Motor neuron (in vitro differentiated cells): ENCODE results near the gene BARX1. TPM values are rescaled to one million over a fixed set of nuclear protein-coding genes. Genes with fewer than 3 reads are reported as not detected.

Source experiments
- ATAC-seq, 8 experiments: fragments of 200-7000 bp; cut with Tn5 transposase; replicated peaks in 6 of 8; 2 replicates each; pipeline ENCODE4 v1.8.0; 2021; ENCODE audit warnings: mild to moderate bottlenecking in 8 of 8, moderate library complexity in 8 of 8
- H3K27ac ChIP-seq, 2 donors: fragments of 250-450 bp; sonication (Bioruptor Pico); 2 replicates each; pipeline ENCODE4 v1.9.0; 2021; ENCODE audit warnings: antibody characterized with exemption in 2 of 2, mild to moderate bottlenecking in 2 of 2, moderate library complexity in 1 of 2
- H3K4me1 ChIP-seq, 2 donors: fragments of 250-450 bp; sonication (Bioruptor Pico); replicated peaks in 1 of 2; 2 replicates each; pipeline ENCODE4 v1.6.1; 2021; ENCODE audit warnings: antibody characterized with exemption in 2 of 2, mild to moderate bottlenecking in 2 of 2, moderate library complexity in 1 of 2
- H3K4me3 ChIP-seq, 5 donors: fragments of 250-450 bp; sonication (Bioruptor Pico); 2 replicates each; pipeline ENCODE4 v1.9.0; 2021; ENCODE audit warnings: antibody characterized with exemption in 5 of 5, mild to moderate bottlenecking in 5 of 5, moderate library complexity in 4 of 5
- WGBS, 10 experiments: fragments of 450-650 bp; shearing (Covaris generic); methylation state at CpG; one replicate each; pipeline ENCODE4 v1.0.0; 2022; 5-methylcytosine and 5-hydroxymethylcytosine counted together
- in situ Hi-C, 9 experiments: fragments of 400-800 bp; cut with MboI; loops; one replicate each; pipeline ENCODE4 v1.15.0; 2021; ENCODE audit warnings: low sequenced_read_pairs in 9 of 9, low pct_unique_long_range_greater_than_20kb in 2 of 9; ENCODE audit not compliant: unreplicated experiment in 9 of 9
- total RNA-seq, 8 experiments: library from RNA; unstranded; fragments of 300-600 nt; gene quantifications; 2 replicates each; pipeline versions ENCODE4 v1.2.3 to v1.2.4, GENCODE V29; 2022

Gene BARX1
- total RNA-seq, 8 experiments from 2014 or later = 0.21 to 0.57 (median 0.25) TPM; not detected in 4

GRCh38 chr9:93917121-93917853 lies 37.9 kb downstream of the BARX1 start:
- WGBS, 10 experiments = 0 to 80% (median 72%) methylated on average over 1 to 8 of the region's 10 CpGs; no CpG with 5 or more reads in 5 of the 10 experiments
- H3K4me1 ChIP-seq = peaks cover 0 to 7% of the 10 kb centered on the region in 2 donors
- no peak overlapping the region for H3K4me3 ChIP-seq
- in situ Hi-C loops = no loop called here
- H3K27ac ChIP-seq = no peak overlapping the region
- no peak for ATAC-seq

- ATAC-seq = peak in 2 of 8 experiments; percentile 23 to 50
- Histone ChIP-seq H3K27ac (no peak overlapping the region), H3K4me1 (peaks cover 4 to 13% of the 10 kb centered on the region in 2 donors), H3K4me3 (no peak overlapping the region)
- in situ Hi-C loops = no loop called here
- WGBS, 10 experiments = 0% methylated on average over 1 of the region's 5 CpGs; no CpG with 5 or more reads in 9 of the 10 experiments
Observed at GRCh38 chr9:93916358-93916757, 38.8 kb downstream of the BARX1 start.

- Histone ChIP-seq H3K27ac (no peak overlapping the region), H3K4me1 (peaks cover 4 to 13% of the 10 kb centered on the region in 2 donors), H3K4me3 (no peak overlapping the region)
- WGBS, 10 experiments = 20 to 88% (median 71%) methylated on average over 2 to 14 of the region's 27 CpGs
- peak; percentile 40 to 86 (median 67) for ATAC-seq
- in situ Hi-C loops = no loop called here
Observed at GRCh38 chr9:93911801-93912554, 43.2 kb downstream of the BARX1 start.

GRCh38 chr9:93911136-93911745 lies 43.9 kb downstream of the BARX1 start:
- in situ Hi-C loops = no loop called here
- Histone ChIP-seq H3K27ac (no peak overlapping the region), H3K4me3 (no peak overlapping the region), H3K4me1 (peaks cover 4 to 13% of the 10 kb centered on the region in 2 donors)
- 0 to 91% (median 80%) methylated on average over 1 to 15 of the region's 23 CpGs; no CpG with 5 or more reads in 3 of the 10 experiments for whole genome bisulfite sequencing, 10 experiments
- ATAC-seq = no peak

GRCh38 chr9:93910598-93910997 lies 44.6 kb downstream of the BARX1 start:
- in situ Hi-C loops = no loop called here
- Histone ChIP-seq H3K27ac (no peak overlapping the region), H3K4me3 (no peak overlapping the region), H3K4me1 (peaks cover 4 to 13% of the 10 kb centered on the region in 2 donors)
- ATAC-seq = peak in 1 of 8 experiments; percentile 30
- 60 to 100% (median 100%) methylated on average over 1 of the region's 7 CpGs; no CpG with 5 or more reads in 7 of the 10 experiments for WGBS, 10 experiments

- H3K27ac ChIP-seq = no peak overlapping the region
- WGBS, 10 experiments = 0 to 60% methylated on average over 1 of the region's 10 CpGs; no CpG with 5 or more reads in 8 of the 10 experiments
- H3K4me3 ChIP-seq = no peak overlapping the region
- in situ Hi-C loops = no loop called here
- ATAC-seq = no peak
- peaks cover 4 to 13% of the 10 kb centered on the region in 2 donors for H3K4me1 ChIP-seq
Observed at GRCh38 chr9:93910196-93910595, 45.0 kb downstream of the BARX1 start.

GRCh38 chr9:93909242-93909616 lies 45.9 kb downstream of the BARX1 start:
- Histone ChIP-seq H3K4me3 (no peak overlapping the region), H3K4me1 (peaks cover 4 to 13% of the 10 kb centered on the region in 2 donors), H3K27ac (no peak overlapping the region)
- in situ Hi-C loops = no loop called here
- 0 to 100% (median 29%) methylated on average over 1 to 5 of the region's 6 CpGs; no CpG with 5 or more reads in 3 of the 10 experiments for WGBS, 10 experiments
- peak in 1 of 8 experiments; percentile 26 for ATAC-seq

GRCh38 chr9:93908591-93909241 lies 46.4 kb downstream of the BARX1 start:
- Histone ChIP-seq H3K4me3 (no peak overlapping the region), H3K4me1 (peaks cover 4 to 13% of the 10 kb centered on the region in 2 donors), H3K27ac (no peak overlapping the region)
- ATAC-seq = peak in 6 of 8 experiments; percentile 16 to 58 (median 27)
- in situ Hi-C loops = no loop called here
- 0 to 89% (median 45%) methylated on average over 2 to 8 of the region's 15 CpGs; no CpG with 5 or more reads in 3 of the 10 experiments for WGBS, 10 experiments

- in situ Hi-C loops = no loop called here
- H3K4me3 ChIP-seq = no peak overlapping the region
- H3K4me1 ChIP-seq = peaks cover 4 to 10% of the 10 kb centered on the region in 2 donors
- no peak for ATAC-seq
- 67 to 100% (median 100%) methylated on average over 1 to 3 of the region's 5 CpGs; no CpG with 5 or more reads in 5 of the 10 experiments for WGBS, 10 experiments
- H3K27ac ChIP-seq = no peak overlapping the region
Observed at GRCh38 chr9:93907551-93908199, 47.5 kb downstream of the BARX1 start.

GRCh38 chr9:93906195-93906880 lies 48.8 kb downstream of the BARX1 start:
- Histone ChIP-seq H3K4me3 (no peak overlapping the region), H3K27ac (no peak overlapping the region), H3K4me1 (no peaks in the 10 kb centered on the region)
- no peak for ATAC-seq
- in situ Hi-C loops = no loop called here
- whole genome bisulfite sequencing, 10 experiments = 7 to 90% (median 50%) methylated on average over 1 to 5 of the region's 10 CpGs; no CpG with 5 or more reads in 3 of the 10 experiments

GRCh38 chr9:93905473-93906133 lies 49.6 kb downstream of the BARX1 start:
- 0 to 83% (median 80%) methylated on average over 1 to 3 of the region's 10 CpGs; no CpG with 5 or more reads in 5 of the 10 experiments for WGBS, 10 experiments
- Histone ChIP-seq H3K4me3 (no peak overlapping the region), H3K27ac (no peak overlapping the region), H3K4me1 (no peaks in the 10 kb centered on the region)
- no peak for ATAC-seq
- in situ Hi-C loops = no loop called here
